Measurements from ENCODE around the gene PTRHD1.

PTRHD1 gene

GRCh38 chr2:24779116-24779515 lies 14.1 kb downstream of the PTRHD1 start:
- no peak overlapping the region for H3K4me3 ChIP-seq (ENCODE audit: low read depth, low read length)
- TF ChIP-seq CTCF (IDR thresholded peaks at IDR 0.05; ENCODE audit: low read depth, low read length), result no peak
- TF ChIP-seq MYC (IDR thresholded peaks at IDR 0.05; ENCODE audit: low read depth, low read length), result no peak
- TF ChIP-seq MAX (IDR thresholded peaks at IDR 0.05; ENCODE audit: low read depth, low read length), result no peak
- TF ChIP-seq POLR2A (IDR thresholded peaks at IDR 0.05; ENCODE audit: extremely low read depth, insufficient read length), result no peak
- DNase-seq (ENCODE audit: low read depth), result no peak

GRCh38 chr2:24774373-24774772 lies 18.8 kb downstream of the PTRHD1 start:
- no peak for TF ChIP-seq MYC (IDR thresholded peaks at IDR 0.05; ENCODE audit: low read depth, low read length)
- TF ChIP-seq MAX (IDR thresholded peaks at IDR 0.05; ENCODE audit: low read depth, low read length), result no peak
- TF ChIP-seq CTCF (IDR thresholded peaks at IDR 0.05; ENCODE audit: low read depth, low read length), result no peak
- no peak for TF ChIP-seq POLR2A (IDR thresholded peaks at IDR 0.05; ENCODE audit: extremely low read depth, insufficient read length)
- no peak overlapping the region for H3K4me3 ChIP-seq (ENCODE audit: low read depth, low read length)
- DNase-seq (ENCODE audit: low read depth), result no peak

GRCh38 chr2:24771764-24772586 lies 21.2 kb downstream of the PTRHD1 start:
- no peak overlapping the region for H3K4me3 ChIP-seq (ENCODE audit: low read depth, low read length)
- TF ChIP-seq POLR2A (IDR thresholded peaks at IDR 0.05; ENCODE audit: extremely low read depth, insufficient read length), result no peak
- no peak for TF ChIP-seq MYC (IDR thresholded peaks at IDR 0.05; ENCODE audit: low read depth, low read length)
- no peak for TF ChIP-seq MAX (IDR thresholded peaks at IDR 0.05; ENCODE audit: low read depth, low read length)
- no peak for TF ChIP-seq CTCF (IDR thresholded peaks at IDR 0.05; ENCODE audit: low read depth, low read length)
- no peak for DNase-seq (ENCODE audit: low read depth)

- no peak overlapping the region for H3K4me3 ChIP-seq (ENCODE audit: low read depth, low read length)
- DNase-seq (ENCODE audit: low read depth), result no peak
- TF ChIP-seq MYC (IDR thresholded peaks at IDR 0.05; ENCODE audit: low read depth, low read length) (no peak), MAX (IDR thresholded peaks at IDR 0.05; ENCODE audit: low read depth, low read length) (no peak), POLR2A (IDR thresholded peaks at IDR 0.05; ENCODE audit: extremely low read depth, insufficient read length) (no peak), CTCF (IDR thresholded peaks at IDR 0.05; ENCODE audit: low read depth, low read length) (no peak)
Observed at GRCh38 chr2:24771061-24771460, 22.1 kb downstream of the PTRHD1 start.

- DNase-seq (ENCODE audit: low read depth), result no peak
- TF ChIP-seq MYC (IDR thresholded peaks at IDR 0.05; ENCODE audit: low read depth, low read length) (no peak), CTCF (IDR thresholded peaks at IDR 0.05; ENCODE audit: low read depth, low read length) (no peak), POLR2A (IDR thresholded peaks at IDR 0.05; ENCODE audit: extremely low read depth, insufficient read length) (no peak), MAX (IDR thresholded peaks at IDR 0.05; ENCODE audit: low read depth, low read length) (no peak)
- H3K4me3 ChIP-seq (ENCODE audit: low read depth, low read length), result no peak overlapping the region
Observed at GRCh38 chr2:24768601-24769000, 24.6 kb downstream of the PTRHD1 start.
